Fibroblast of peridontal ligament (primary cell): ENCODE data around the gene SENP7.
"Not testable (repeated sequence)": the region's sequence is repeated elsewhere in the genome, so short reads cannot be mapped to it uniquely, and the experiment has no call there.

Experiments
- DNase-seq: peaks from one replicate; pipeline ENCODE4 v3.0.0-alpha.2; 2010; ENCODE audit errors: extremely low read depth

Gene SENP7

GRCh38 chr3:101333883-101334282 is 179.1 kb downstream of the SENP7 start:
- DNase-seq: no peak

- no peak for DNase-seq
These were observed 183.9 kb downstream of the SENP7 start for GRCh38 chr3:101329016-101329673.

GRCh38 chr3:101325393-101326134 is 187.4 kb downstream of the SENP7 start:
- no peak for DNase-seq

GRCh38 chr3:101320475-101320874 is 192.5 kb downstream of the SENP7 start, which contains the start of gene IMPG2:
TSS of gene IMPG2 (minus strand) at chr3:101320575. CDS start at chr3:101320372, 203 bp downstream.
- DNase-seq: no peak

- DNase-seq: no peak
These were observed 193.5 kb downstream of the SENP7 start for GRCh38 chr3:101319531-101319930.

- no peak for DNase-seq
These were observed 200.5 kb downstream of the SENP7 start for GRCh38 chr3:101312545-101312944.

- no peak for DNase-seq
These were observed 201.3 kb downstream of the SENP7 start for GRCh38 chr3:101311676-101312075.

- DNase-seq: no peak
These were observed 202.0 kb downstream of the SENP7 start for GRCh38 chr3:101310978-101311375.

- not testable (repeated sequence) for DNase-seq
These were observed 204.8 kb downstream of the SENP7 start for GRCh38 chr3:101308147-101308772.

- no peak for DNase-seq
These were observed 209.2 kb downstream of the SENP7 start for GRCh38 chr3:101303836-101304235.

- peak; percentile 63 for DNase-seq
These were observed 209.8 kb downstream of the SENP7 start for GRCh38 chr3:101303089-101303731.

GRCh38 chr3:101300073-101300472 is 212.9 kb downstream of the SENP7 start:
- no peak for DNase-seq

GRCh38 chr3:101292027-101292426 is 221.0 kb downstream of the SENP7 start:
- no peak for DNase-seq

- no peak for DNase-seq
These were observed 224.7 kb downstream of the SENP7 start for GRCh38 chr3:101288294-101288693.

- no peak for DNase-seq
These were observed 228.3 kb downstream of the SENP7 start for GRCh38 chr3:101284757-101285156.

- no peak for DNase-seq
These were observed 231.4 kb downstream of the SENP7 start for GRCh38 chr3:101281521-101282030.

- no peak for DNase-seq
These were observed 233.1 kb downstream of the SENP7 start for GRCh38 chr3:101279765-101280385.

- DNase-seq: peak; percentile 27
These were observed 233.8 kb downstream of the SENP7 start for GRCh38 chr3:101279162-101279561.

- DNase-seq: no peak
These were observed 234.3 kb downstream of the SENP7 start for GRCh38 chr3:101278727-101279126.
